ENCODE measurements around the gene GLRA1. TPM values are rescaled to one million over a fixed set of nuclear protein-coding genes. Genes with fewer than 3 reads are reported as not detected.

Gene GLRA1
- total RNA-seq (2022; extraction: Qiagen RNA extraction; ENCODE audit: low read depth) = not detected in 5 replicates

GRCh38 chr5:151924564-151925301 is at the start of gene GLRA1:
Gene GLRA1, minus strand, starts transcription at chr5:151924851. Its CDS starts 302 bp downstream, at chr5:151924549.

Other genes with a start within 250 kb of the GLRA1 start
- 12.5 to 24.4 TPM (median 17.0 TPM) in 5 replicates for gene SPARC, start 237.9 kb downstream of the GLRA1 start, total RNA-seq (2022; extraction: Qiagen RNA extraction; ENCODE audit: low read depth)
- 188 to 230 TPM (median 201 TPM) in 5 replicates for gene ATOX1, start 166.2 kb downstream of the GLRA1 start, total RNA-seq (2022; extraction: Qiagen RNA extraction; ENCODE audit: low read depth)
- 130 to 152 TPM (median 134 TPM) in 5 replicates for gene G3BP1, start 152.9 kb downstream of the GLRA1 start, total RNA-seq (2022; extraction: Qiagen RNA extraction; ENCODE audit: low read depth)

All from A549 treated with GW870086 at 1 μM for 4 hours (cell line).